ENCODE results near the gene IPMK.
A peak's percentile ranks its signal among the peaks of the same experiment; 100 is the strongest.

IPMK gene

DNA sequence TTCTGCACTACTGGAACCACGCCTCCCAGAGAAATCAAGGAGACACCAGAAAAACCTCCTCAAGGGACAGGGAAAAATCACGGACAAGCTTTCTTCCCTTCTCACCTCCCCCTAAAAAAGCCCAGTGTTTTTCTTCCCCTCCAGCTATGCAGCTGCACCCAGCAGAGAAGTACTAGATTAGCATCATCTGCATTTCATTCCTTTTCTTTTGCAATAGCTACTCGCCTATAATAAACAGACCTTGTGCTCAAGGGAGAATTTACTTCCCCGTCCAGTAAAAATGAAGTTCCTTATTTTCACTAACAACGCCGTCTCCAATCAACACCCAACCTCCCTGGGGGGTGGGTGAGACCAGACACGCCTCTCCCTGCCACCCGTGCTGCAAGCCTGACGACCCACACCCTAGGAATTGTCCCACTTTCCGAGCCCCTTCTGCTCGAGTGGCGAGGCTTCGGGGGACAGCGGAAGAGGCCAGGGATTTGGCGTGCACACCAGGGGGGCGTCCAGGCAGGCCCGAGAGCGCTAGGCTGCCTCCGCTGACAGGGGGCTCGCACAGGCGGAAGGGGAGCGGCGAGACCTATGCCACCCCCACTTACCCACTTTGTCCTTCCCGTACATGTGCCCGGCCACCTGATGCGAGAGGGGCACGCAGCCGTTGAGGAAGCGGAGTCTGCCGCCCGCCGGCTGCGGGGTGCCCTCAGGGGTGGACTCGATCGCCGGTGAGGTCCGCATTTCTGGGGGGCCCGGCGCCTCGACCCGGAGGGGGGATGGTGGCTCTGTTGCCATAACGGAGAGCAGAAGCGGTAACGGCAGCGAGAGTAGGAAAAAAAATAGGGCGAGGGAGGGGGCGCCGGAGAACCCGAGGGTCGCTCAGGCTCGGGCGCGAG is 625 bp downstream of the IPMK start:
- H3K4me3 ChIP-seq (ENCODE audit: low read depth, low read length), result peak overlapping the region; percentile 80
- TF ChIP-seq, protein P1, sequence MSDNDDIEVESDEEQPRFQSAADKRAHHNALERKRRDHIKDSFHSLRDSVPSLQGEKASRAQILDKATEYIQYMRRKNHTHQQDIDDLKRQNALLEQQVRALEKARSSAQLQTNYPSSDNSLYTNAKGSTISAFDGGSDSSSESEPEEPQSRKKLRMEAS (IDR thresholded peaks at IDR 0.05; ENCODE audit: low read depth, low read length), result peak; percentile 86
- TF ChIP-seq POLR2A (IDR thresholded peaks at IDR 0.05; ENCODE audit: extremely low read depth, insufficient read length) (peak; percentile 1), MYC (IDR thresholded peaks at IDR 0.05; ENCODE audit: low read depth, low read length) (peak; percentile 88)
- TF ChIP-seq, protein P2, sequence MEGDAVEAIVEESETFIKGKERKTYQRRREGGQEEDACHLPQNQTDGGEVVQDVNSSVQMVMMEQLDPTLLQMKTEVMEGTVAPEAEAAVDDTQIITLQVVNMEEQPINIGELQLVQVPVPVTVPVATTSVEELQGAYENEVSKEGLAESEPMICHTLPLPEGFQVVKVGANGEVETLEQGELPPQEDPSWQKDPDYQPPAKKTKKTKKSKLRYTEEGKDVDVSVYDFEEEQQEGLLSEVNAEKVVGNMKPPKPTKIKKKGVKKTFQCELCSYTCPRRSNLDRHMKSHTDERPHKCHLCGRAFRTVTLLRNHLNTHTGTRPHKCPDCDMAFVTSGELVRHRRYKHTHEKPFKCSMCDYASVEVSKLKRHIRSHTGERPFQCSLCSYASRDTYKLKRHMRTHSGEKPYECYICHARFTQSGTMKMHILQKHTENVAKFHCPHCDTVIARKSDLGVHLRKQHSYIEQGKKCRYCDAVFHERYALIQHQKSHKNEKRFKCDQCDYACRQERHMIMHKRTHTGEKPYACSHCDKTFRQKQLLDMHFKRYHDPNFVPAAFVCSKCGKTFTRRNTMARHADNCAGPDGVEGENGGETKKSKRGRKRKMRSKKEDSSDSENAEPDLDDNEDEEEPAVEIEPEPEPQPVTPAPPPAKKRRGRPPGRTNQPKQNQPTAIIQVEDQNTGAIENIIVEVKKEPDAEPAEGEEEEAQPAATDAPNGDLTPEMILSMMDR (IDR thresholded peaks at IDR 0.05; ENCODE audit: low read depth, low read length), result no peak
- DNase-seq (ENCODE audit: low read depth), result peak; percentile 94

DNA sequence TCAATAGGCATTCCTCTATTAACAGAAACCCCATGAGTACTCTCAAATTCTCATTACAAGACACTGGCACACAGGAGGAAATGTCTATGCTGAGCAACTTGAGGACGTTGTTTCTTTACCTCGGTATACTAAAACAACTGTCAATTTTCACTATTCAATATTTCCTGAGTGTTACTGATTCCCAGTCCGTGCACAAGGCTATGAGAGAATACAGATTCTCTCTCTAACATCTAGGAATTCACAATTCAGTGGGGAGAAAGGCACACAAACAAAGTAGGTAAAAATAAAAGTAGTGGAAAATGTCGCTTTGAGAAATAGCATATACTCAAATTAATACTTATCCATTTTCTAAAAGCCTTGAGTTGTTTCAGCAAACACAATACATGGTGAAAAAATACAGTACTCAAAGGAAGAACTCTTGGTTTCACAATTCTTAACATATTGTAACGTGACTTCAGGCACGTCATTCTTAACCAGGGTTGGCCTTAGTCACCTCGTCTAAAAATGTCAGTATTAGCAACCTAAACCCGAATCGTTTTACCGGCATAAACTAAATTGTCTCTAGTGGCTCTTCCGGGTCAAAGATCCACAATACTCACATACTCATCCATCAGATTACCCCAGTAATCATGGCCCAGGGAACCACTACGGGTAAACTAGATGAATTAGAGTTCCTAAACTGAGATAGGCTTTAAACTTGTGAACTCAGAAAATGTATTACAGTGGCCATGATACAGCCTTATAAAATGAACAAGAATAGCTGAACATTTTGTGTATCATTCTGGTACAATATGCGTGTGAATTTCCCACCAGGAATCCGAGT is 1.5 kb downstream of the IPMK start:
- TF ChIP-seq POLR2A (IDR thresholded peaks at IDR 0.05; ENCODE audit: extremely low read depth, insufficient read length) (no peak), MYC (IDR thresholded peaks at IDR 0.05; ENCODE audit: low read depth, low read length) (peak; percentile 57; the same call in 1 of the 2 replicates)
- TF ChIP-seq, protein P2 (IDR thresholded peaks at IDR 0.05; ENCODE audit: low read depth, low read length), result no peak
- TF ChIP-seq, protein P1 (IDR thresholded peaks at IDR 0.05; ENCODE audit: low read depth, low read length), result peak; percentile 61
- H3K4me3 ChIP-seq (ENCODE audit: low read depth, low read length), result peak overlapping the region; percentile 80
- peak; percentile 72 for DNase-seq (ENCODE audit: low read depth)

DNA sequence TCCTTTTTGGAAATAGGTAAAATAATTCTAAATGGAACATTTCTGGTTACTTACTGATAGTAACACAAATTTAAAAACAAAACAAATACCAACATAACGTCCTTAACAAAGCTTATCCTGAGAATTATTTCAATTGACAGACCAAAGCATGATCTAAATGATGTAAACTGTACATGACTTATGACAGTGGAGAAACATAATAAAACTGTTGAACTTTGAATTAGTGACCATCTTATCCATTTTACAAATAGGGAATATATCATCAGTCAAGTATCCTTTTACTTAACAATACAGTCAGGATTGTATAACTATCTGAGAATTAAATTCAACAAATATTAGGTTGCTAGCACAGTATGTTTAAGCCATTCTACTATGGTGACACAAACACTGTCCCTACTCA is 2.4 kb downstream of the IPMK start:
- TF ChIP-seq MYC (IDR thresholded peaks at IDR 0.05; ENCODE audit: low read depth, low read length) (no peak), POLR2A (IDR thresholded peaks at IDR 0.05; ENCODE audit: extremely low read depth, insufficient read length) (no peak)
- TF ChIP-seq, protein P2 (IDR thresholded peaks at IDR 0.05; ENCODE audit: low read depth, low read length), result no peak
- TF ChIP-seq, protein P1 (IDR thresholded peaks at IDR 0.05; ENCODE audit: low read depth, low read length), result no peak
- DNase-seq (ENCODE audit: low read depth), result no peak
- peak overlapping the region; percentile 80 for H3K4me3 ChIP-seq (ENCODE audit: low read depth, low read length)

DNA sequence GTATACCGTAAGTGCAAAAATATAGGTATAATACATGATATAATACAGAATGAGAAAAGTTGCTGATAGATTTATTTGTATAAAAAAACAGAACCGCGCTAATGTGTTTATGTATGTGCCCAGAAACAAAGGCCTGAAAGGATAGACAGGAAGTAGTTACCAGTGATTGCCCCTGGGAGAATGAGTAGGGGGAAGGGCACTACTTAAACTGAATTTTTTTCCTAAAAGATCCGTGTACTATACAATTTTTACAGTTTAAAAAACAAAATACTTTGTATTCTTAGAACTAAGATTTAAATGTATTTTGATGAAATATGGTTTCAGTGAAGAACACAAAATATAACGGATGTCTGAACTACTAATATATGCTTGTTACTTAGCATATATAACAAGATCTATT is 2.9 kb downstream of the IPMK start:
- H3K4me3 ChIP-seq (ENCODE audit: low read depth, low read length), result peak overlapping the region; percentile 80
- peak; percentile 63 for DNase-seq (ENCODE audit: low read depth)
- TF ChIP-seq, protein P1 (IDR thresholded peaks at IDR 0.05; ENCODE audit: low read depth, low read length), result peak; percentile 27; the same call in 1 of the 2 replicates
- no peak for TF ChIP-seq MYC (IDR thresholded peaks at IDR 0.05; ENCODE audit: low read depth, low read length)

DNA sequence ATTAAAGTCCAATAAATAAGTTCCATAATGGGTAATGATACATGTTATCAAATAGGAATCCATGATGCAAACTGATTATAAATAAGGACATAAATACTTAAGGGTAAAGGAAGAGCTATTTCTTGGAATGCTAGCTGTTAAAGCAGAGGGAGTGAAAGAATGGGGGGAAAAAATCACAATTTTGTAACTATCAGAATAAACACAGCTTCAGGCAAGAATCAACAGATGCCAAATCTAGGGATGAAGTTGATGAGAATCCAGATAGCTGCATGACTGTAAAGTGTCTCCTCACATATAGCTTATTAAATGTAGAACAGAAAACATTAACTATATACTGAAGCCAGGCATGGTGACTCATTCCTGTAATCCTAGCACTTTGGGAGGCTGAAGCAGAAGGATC is 4.9 kb downstream of the IPMK start:
- TF ChIP-seq, protein P2 (IDR thresholded peaks at IDR 0.05; ENCODE audit: low read depth, low read length), result no peak
- TF ChIP-seq MYC (IDR thresholded peaks at IDR 0.05; ENCODE audit: low read depth, low read length) (no peak), POLR2A (IDR thresholded peaks at IDR 0.05; ENCODE audit: extremely low read depth, insufficient read length) (no peak)
- TF ChIP-seq, protein P1 (IDR thresholded peaks at IDR 0.05; ENCODE audit: low read depth, low read length), result no peak
- DNase-seq (ENCODE audit: low read depth), result no peak
- no peak overlapping the region for H3K4me3 ChIP-seq (ENCODE audit: low read depth, low read length)

Data from NB4 (cell line).